HG02884 (cell line): ENCODE results near the gene PPFIA1.
"Not testable (repeated sequence)": the region's sequence is repeated elsewhere in the genome, so short reads cannot be mapped to it uniquely, and the experiment has no call there.

Experiments
- ATAC-seq: cut with Tn5 transposase; IDR thresholded peaks from one replicate; pipeline ENCODE4 v1.9.1; 2021; ENCODE audit warnings: mild to moderate bottlenecking, moderate library complexity; ENCODE audit not compliant: unreplicated experiment

PPFIA1 gene

DNA sequence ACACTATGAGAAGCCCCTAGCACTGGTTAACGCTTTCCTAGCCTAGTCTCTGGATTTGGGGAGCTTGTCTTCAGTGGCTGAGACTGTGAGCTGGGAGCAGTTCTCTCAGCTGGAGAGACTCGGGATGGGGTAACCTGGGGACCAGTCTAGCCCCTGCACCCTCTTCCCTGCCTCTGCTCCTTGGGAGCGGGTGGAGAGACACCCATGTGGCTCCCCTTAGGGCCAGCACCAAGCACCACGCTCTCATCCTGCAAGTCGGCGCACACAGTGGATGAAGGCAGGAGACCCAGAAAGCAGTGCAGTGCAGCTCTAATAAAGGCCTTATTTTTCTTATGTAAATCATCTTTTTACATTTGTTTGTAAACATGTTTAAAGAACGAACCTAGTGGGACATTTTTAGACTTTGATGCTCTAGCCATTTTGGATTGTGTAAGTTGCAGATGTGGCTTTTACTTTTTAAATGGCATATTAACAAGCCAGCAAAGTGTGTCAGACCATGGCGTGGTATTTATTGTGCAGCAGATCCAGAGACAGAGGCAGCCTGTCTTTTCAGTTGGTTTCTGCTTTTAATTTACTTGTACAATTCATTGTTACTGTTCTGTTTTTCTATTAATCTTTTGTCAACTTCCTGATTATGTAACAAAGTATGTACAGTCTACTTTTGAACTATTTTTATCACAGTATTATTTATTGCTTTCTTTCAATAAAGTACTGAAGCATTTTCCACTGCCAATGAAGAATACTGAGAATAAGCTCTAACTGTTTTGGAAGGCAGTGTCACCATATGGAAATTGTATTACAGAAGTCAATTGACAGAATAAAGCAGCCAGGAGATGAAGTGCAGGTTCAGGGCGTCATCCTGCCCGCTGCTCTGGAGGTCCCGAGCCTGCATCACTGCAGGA, 113.4 kb downstream of the PPFIA1 start:
- ATAC-seq = no peak

DNA sequence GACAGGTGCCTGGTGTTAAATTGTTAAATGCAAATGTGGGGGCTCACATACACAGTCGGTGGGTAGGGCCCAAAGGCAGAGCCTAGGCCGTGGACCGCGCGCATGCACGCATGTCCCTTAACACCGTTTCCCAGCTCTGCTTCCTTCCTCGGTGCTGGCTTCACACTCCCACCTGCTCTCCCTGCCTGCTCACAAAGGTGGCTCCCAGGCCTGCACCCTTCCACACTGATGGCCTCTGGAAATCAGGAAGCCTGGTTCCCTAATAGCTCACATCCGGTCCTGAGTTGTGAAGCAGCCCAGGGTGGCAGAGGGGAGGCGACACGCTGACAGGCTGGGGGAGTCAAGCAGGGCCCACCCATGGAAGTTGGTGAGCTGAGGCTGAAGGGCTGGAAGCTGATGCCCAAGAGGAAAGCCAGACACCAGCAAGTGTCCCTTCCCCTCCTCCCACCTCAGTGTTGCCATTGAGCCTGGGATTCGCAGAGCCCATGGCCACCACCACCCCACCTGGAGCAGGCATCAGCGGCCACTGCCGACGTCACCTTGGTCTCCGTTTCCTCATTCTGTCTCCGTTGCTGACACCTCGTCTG, 114.2 kb downstream of the PPFIA1 start:
- no peak for ATAC-seq

DNA sequence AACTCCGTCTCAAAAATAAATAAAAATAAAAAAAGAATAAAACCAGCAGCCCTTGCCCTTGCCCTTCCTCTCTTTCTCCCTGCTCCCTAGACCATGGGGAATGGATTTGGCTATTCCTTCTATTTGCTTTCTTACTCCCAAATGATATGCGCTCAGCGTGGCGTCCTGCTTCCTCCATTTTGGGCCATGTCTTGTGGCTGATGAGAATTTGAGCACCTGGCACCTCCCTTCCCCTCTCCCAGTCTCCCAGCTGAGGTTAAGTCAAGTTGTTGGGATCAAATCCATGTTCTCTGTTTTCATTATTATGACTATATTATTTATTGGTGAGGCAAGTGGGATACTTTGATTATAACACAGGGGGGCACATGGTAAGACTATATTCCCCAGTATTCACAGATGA, 117.1 kb downstream of the PPFIA1 start:
- ATAC-seq = no peak

DNA sequence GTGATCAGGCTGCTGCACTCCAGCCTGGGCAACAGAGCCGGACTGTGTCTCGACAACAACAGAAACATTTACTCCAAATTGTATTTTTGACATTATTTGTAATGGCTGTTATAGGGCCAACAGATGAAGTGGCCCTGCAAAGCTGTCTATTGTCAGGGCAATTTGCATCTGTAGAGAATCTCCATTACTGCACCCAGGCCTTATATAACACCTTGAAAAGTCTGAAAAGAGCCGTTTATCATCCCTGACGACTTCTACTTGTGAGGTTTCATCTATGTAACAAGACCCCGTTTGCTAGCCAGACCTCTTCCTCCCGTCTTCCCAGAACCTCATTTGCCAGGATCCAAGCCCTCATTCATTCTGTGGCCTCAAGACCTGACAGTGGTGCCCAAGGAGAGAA, 118.7 kb downstream of the PPFIA1 start:
- ATAC-seq = no peak

DNA sequence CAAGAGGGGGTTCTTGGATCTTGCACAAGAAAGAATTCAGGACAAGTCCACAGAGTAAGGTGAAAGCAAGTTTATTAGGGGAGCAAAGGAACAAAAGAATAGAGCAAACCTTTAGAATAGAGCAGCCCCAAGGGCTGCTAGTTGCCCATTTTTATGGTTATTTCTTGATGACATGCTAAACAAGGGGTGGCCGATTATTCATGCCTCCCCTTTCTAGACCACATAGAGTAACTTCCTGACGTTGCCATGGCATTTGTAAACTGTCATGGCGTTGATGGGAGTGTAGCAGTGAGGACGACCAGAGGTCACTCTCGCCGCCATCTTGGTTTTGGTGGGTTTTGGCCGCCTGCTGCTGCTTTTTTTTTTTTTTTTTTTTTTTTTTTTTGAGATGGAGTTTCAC, 120.4 kb downstream of the PPFIA1 start:
- ATAC-seq = not testable (repeated sequence)

DNA sequence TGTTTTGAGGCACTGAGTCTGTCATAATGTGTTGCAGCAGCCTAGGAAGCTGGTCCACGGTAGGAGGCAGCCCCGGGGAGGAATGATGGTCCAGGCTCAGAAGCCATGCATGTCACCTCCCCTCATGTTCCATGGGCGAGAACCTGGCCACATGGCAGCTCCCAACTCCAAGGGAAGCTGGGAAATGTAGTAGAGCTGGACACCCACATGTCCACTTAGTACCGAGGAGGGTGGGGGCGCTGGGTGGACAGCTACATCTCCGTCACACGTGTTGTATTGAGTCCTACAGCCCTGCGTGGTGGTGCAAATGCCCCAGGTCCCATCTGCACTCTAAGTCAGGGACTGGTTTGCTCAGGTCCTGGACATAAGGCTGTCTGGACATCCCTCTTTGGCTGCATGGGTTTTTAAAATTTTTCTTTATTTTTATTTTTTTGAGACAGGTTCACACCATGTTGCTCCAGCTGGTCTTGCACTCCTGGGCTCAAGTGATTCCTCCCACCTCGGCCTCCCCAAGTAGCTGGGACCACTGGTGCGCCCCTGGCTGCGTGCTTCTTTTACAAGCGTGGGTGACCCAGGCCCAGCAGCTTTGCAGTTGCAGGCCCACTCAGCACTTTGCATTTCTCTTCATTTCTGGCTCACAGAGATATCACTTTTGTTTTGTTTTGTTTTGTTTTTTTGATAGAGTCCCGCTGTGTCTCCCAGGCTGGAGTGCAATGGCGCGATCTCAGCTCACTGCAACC, 123.9 kb downstream of the PPFIA1 start:
- ATAC-seq = no peak

DNA sequence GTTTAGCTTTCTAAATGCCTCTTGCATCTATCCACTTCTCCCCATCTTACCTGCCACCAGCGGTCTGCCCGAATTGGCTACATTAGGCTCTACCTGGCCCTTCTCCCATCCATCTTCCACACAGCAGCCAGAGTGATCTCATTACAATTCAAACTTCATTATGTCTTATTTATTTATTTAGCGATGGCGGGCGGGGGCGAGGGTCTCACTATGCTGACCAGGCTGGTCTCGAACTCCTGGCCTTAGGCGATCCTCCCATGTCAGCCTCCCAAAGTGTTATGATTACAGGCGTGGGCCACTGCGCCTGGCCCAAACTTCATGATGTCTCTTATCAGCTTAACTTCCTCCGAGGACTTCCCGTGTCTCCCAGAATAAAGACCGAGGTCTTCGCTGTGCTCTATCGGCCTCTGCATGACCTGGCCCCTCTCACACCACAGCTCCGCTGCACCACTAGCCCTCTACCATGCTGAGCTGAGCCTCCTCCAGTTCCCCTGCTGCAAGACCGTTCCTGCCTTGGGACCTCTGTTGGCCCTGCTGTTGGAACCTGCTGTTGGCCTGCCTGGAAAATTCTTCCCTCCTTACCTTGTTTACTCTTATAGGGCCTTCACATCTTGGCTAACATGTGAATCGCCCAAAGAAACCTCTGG, 127.0 kb downstream of the PPFIA1 start:
- ATAC-seq = no peak

DNA sequence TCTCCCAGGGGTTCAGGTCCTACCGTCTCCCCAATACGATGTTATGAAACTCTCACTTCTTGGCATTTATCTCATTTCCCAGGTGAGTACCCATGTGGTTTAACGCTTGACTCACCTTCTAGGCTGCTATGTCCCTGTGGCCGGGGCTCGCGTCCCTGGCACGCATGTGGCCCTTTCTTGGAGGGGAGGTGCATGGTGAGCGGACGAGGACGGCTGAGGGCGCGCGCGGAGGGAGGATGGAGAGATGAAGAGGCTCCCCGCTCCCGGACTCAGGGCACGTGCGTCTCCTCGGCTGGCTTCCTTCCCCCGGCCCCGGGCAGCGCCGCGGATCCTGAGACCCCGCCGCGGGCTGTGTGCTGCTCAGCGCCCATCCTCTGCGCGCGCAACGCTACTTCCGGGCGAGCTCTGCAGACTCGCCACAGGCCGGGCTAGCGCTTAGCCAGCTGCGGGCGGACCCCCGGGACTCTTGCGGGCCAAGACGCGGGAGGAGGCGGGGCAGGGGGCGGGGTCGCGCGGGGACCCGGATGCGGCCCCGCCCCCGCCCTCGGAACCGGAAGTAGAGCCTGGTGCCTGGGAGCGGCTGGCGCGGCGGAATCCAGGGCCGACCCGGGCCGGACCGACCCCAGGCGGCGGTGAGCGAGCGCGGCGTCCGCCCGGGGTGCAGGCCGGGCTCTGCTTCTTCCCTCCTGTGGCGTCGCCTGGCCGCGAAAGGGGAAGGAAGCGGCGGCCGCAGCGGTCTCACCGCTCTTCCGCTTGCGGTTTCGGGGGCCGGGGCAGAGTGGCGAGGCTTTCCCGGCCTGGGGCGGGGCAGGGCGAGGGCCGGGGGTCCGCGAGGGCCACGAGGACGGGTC, 127.7 kb downstream of the PPFIA1 start, which contains the start of gene CTTN:
Gene CTTN, plus strand, starts transcription at position 547 of the 851 bp plus-strand sequence. CDS start 8,769 bp downstream, outside the sequence.
- ATAC-seq = no peak

DNA sequence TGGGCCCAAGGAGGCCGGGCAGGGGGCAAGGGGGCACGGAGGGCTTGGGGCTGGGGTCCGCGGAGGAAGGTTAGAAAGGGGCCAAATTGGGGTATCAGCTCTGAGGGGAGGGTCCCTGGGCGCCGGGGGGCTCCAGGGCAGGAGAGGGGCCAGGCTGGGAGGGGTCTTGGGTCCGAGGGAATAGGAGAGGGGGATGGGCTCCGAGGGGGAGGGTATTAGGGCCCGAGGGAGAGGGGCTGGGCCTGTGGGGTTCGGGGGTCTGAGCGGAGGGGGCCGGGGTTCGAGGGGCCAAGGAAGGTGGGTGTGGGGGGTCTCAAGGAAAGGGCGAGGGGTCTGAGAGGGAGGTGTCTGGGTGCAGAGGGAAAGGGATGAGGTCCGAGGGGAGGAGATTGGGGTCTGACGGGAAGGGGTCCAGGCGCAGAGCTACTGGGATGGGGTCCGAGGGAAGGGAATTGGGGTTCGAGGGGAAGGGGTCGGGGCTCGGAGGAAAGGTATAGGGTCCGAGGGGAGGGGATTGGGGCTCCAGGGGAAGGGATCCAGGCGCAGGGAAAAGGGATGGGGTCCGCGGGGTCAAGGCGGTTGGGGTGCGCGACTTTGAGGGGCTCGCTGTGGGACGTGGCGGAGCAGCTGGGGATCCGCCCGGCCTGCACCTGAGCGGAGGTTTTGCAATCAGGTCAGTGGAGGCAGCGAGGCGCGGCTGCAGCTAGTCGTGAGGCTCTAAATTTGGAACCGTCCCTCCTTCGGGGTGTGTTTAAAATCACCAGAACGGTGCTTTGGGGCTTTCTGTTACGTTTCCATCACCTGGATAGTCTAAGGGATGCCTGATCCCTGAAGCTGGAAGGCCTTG, 128.6 kb downstream of the PPFIA1 start:
- no peak for ATAC-seq

DNA sequence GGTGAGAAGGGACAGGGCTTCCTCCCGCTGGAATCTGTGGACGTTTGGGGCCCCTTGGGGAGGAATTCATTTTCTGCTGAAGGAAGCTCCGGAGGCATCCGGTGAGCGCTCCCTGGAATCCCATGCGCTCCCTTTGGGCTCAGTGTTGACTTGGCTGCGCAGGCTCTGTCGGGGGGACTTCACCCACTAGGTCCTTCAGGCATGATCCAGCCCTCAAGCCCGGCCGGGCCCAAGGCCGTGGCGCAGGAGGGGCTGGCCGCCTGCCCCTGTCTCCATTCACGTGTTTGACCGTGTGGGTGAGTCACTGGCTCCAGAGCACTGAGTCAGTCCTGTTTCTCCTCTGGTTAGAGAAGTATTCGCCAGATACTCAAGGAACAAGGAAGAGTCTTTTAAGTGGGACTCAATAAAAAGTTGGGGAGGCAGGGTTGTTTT, 129.2 kb downstream of the PPFIA1 start:
- no peak for ATAC-seq

DNA sequence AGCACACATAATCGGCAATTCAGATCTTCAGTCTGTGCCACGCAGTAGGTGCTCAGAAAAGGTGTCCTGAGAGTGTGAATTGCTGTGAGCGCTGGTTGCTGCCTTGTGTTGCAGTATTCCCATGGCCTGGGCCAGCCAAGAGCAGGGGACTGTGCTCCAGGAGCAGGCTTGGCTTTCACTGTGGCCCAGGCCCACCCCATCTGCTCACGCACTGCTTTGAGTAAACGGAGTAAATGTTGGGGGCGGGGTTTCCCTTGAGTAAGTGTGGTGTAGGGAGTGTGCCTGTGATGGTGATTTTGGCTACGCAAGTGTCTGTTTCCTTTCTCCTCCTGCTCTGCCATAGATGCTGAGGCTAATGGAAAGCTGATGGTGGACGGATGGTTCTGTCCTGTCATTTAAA, 130.2 kb downstream of the PPFIA1 start:
- ATAC-seq = no peak

DNA sequence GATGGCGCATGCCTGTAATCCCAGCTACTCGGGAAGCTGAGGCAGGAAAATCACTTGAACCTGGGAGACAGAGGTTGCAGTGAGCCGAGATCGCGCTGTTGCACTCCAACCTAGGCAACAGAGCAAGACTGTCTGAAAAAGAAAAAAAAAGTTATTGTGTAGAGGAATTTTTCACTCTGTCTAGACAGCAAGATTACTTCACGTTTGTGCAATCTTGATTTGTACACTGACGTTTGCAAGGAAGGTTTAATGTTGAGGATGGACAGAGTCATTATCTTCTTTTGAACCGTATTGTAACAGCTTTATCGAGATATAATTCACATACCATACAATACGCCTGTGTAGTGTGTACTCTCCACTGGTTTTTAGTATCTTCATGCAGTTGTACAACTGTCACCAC, 131.5 kb downstream of the PPFIA1 start:
- ATAC-seq = no peak

DNA sequence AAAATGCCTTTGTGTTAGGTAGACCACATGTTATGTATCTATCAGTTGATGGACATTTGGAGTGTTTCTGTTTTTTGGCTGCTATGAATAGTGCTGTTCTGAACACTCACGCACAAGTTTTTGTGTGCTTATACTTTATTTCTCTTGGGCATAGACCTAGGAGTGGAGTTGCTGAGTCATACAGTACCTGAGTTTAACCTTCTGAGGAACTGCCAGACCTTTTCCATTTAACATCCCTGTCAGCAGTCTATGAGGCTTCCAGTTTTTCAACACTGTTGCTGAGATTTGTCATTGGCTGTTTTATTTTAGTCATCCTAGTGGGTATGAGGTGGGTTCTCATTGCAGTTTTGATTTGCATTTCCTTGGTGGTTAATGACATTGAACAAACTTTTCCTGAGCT, 132.2 kb downstream of the PPFIA1 start:
- ATAC-seq = no peak

DNA sequence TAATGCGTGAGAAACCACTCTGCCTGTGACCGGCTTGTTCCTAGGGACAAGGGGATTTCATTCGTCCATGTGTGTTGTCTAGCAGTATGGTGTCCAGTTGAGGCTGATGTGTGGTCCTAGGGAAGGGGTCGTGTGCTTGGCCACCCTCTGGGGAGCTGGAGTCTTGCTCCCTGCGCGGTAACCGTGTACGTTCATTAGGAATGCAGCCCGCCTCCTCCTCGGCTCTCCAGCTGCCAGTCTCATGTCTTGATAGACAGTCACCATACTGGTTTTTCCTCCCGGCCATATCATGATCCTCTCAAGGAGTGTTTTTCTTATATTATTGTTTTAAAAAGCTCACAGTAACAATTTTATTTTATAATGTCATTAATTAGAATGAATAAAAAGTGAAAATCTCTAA, 133.8 kb downstream of the PPFIA1 start:
- ATAC-seq = no peak

DNA sequence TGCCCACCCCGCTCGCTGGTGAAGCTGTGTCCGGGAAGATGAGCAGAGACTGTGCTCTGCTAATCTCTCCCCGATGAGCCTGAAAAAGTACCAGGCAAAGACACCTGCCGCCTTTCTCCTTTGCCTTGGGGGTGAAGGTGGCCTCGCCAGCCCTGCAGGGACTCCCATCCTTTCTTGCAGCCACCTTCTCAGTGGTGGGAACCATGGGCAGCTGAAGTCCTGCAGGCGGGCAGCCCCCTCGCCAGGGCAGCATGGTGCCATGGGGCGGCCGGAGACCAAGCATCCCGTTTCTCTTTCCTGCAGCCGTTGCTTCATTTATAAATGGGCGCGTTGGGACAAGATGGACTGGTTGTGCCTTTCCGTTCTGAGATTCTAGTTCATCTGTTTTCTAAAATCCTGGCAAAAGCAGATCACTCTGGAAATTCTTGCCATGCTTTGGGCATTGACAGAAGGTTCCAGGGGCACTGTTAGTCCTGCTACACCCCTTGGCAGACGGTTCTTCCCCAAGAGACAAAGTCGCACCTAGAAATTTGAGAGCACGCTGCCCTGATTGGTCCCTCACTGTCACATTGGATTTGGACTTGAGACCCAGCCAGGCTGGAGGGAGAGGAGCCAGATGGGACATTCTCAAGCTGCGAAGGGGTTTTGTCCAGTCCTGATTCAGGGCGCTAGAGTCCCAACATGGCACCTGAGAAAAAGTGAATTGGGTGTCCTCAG, 135.3 kb downstream of the PPFIA1 start:
- ATAC-seq = no peak

DNA sequence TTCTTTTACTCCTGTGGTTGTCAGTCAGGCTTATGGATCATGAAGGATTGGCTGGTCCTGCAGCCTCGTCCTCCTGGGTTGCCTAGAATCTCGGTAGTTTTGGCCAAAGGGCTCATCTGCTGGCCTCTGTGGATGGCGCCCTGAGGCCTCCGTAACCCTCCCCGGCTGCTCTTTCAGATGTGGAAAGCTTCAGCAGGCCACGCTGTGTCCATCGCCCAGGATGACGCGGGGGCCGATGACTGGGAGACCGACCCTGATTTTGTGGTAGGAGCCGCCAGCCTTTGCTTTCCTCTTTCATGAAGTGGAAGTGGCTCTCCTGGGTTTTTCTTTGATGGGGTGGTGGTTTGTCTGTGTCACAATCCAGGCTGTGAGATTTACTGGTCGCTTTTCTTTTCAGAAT, 136.6 kb downstream of the PPFIA1 start:
- ATAC-seq = no peak

DNA sequence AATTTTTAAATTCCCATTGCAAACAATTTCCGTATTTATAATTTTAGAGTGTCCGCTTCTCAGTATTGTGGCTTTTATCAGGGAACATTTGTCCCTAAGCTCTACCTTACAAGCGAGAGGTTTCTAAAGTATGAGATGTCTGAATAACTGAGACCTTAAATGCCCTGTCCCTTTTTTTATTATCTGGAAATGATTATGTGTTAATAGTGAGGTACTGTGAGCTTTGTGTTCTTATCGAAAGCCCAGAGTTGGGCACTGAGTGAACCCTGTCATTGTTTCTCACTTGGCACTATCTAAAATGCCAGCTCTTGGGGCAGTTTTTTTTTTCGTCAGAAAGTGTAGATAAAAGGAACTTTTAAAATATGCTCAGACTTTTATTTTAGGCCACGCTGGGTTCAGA, 137.3 kb downstream of the PPFIA1 start:
- ATAC-seq = no peak

DNA sequence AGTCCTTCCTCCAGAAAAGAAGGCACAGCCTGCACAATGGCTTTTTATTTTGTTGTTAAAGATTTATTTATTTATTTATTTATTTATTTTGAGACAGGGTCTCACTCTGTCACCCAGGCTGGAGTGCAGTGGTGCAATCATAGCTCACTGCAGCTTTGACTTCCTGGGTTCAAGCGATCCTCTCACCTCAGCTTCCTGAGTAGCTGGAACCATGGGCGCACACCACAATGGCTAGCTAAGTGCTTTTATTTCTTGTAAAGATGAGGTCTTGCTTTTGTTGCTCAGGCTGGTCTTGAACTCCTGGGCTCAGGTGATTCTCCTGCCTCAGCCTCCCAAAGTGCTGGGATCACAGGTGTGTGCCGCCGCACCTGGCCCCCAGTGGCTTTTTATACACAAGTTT, 137.8 kb downstream of the PPFIA1 start:
- not testable (repeated sequence) for ATAC-seq

DNA sequence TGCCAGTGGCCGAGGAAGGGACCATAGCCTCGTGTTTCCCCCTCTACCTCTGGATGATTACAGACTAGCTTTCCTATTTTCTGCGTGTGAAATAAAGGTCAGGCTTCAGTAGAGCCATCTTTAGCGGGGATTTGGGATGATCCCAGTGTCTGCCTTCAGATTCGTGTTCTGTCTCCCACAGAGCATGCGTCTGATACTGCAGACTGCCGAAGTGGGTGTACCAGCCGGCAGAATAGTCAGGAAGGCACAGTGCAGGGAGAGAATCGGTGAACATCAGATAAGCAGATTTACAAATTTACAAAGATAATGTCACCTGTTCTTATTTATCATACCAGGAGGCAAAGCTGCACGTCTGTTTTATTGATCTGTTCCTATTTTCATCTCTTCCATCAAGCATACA, 138.9 kb downstream of the PPFIA1 start:
- ATAC-seq = no peak
